ENCODE data around the gene UPF1.

- no peak for TF ChIP-seq POLR2A (IDR thresholded peaks at IDR 0.05)
- TF ChIP-seq CTCF (IDR thresholded peaks at IDR 0.05): no peak
Measured at GRCh38 chr19:18803550-18804138, 28.1 kb upstream of the UPF1 start.

All from adrenal gland (tissue), 5 donors.